ENCODE data around the gene LARP4. TPM values are rescaled to one million over a fixed set of nuclear protein-coding genes. Genes with fewer than 3 reads are reported as not detected.
"Not testable (repeated sequence)": the region's sequence is repeated elsewhere in the genome, so short reads cannot be mapped to it uniquely, and the experiment has no call there.

The LARP4 gene
- total RNA-seq, 4 donors from 2014 or later: 15.2 to 21.7 (median 18.9) TPM

GRCh38 chr12:50520416-50521207 is 119.9 kb downstream of the LARP4 start:
- no peak for TF ChIP-seq POLR2A (IDR thresholded peaks at IDR 0.05)
- TF ChIP-seq, protein P1, sequence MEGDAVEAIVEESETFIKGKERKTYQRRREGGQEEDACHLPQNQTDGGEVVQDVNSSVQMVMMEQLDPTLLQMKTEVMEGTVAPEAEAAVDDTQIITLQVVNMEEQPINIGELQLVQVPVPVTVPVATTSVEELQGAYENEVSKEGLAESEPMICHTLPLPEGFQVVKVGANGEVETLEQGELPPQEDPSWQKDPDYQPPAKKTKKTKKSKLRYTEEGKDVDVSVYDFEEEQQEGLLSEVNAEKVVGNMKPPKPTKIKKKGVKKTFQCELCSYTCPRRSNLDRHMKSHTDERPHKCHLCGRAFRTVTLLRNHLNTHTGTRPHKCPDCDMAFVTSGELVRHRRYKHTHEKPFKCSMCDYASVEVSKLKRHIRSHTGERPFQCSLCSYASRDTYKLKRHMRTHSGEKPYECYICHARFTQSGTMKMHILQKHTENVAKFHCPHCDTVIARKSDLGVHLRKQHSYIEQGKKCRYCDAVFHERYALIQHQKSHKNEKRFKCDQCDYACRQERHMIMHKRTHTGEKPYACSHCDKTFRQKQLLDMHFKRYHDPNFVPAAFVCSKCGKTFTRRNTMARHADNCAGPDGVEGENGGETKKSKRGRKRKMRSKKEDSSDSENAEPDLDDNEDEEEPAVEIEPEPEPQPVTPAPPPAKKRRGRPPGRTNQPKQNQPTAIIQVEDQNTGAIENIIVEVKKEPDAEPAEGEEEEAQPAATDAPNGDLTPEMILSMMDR (IDR thresholded peaks at IDR 0.05): no peak
- intact Hi-C loops (cut with DNase I; ENCODE audit: low total_unique reads): no loop called here
- no peak for DNase-seq (ENCODE audit: low spot score in 2 of 2)

GRCh38 chr12:50521781-50522180 is 121.1 kb downstream of the LARP4 start:
- DNase-seq (ENCODE audit: low spot score in 2 of 2); intact Hi-C loops (cut with DNase I; ENCODE audit: low total_unique reads); H3K4me3 ChIP-seq (ENCODE audit: low read depth, poor library complexity, severe bottlenecking): not testable (repeated sequence)
- 98% methylated on average over 4 of the region's 4 CpGs for WGBS, 2 donors

More at GRCh38 chr12:50520416-50521207, 119.9 kb downstream of the LARP4 start:
- 58 to 64% methylated on average over 8 of the region's 8 CpGs for WGBS, 2 donors
- no peak overlapping the region for H3K4me3 ChIP-seq (ENCODE audit: low read depth, poor library complexity, severe bottlenecking)

DNA sequence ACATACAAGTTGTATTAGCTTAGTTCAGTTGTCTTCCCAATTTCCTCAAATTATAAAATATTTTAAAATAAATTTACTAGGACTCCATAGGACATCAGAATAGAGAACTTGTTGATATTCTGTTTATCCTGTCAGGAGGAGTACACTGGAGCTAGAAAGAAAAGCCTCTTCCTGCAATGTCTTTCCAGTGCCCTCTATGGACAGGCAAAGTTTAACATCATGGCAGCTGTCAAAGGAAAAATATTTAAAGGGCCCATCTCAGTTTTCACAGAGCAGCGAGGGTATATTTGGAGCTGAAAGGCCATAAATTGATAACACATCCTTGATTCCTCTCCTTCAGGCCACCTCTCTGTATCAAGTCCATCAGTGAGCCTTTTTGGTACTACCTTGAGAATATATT is 123.1 kb downstream of the LARP4 start:
- WGBS, 2 donors: 96 to 100% methylated on average over 1 of the region's 1 CpG
- DNase-seq (ENCODE audit: low spot score in 2 of 2): no peak
- TF ChIP-seq, protein P1 (IDR thresholded peaks at IDR 0.05): no peak
- TF ChIP-seq POLR2A (IDR thresholded peaks at IDR 0.05): no peak
- no peak overlapping the region for H3K4me3 ChIP-seq (ENCODE audit: low read depth, poor library complexity, severe bottlenecking)
- intact Hi-C loops (cut with DNase I; ENCODE audit: low total_unique reads): no loop called here

DNA sequence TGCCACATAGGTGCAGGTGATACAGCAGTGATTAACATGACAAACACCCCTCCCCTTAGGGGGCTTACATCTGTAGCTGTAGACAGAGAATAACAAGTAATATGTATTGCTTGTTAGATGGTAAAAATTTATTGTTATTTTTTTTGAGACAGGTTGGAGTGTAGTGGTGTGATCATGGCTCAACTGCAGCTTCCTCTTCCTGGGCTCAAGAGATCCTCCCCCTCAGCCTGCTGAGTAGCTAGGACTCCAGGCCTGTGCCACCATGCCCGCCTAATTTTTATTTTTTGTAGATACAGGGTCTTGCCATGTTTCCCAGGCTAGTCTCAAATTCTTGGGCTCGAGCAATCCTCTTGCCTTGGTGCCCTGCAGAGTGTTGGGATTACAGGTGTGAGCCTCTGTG is 123.9 kb downstream of the LARP4 start:
- no peak for DNase-seq (ENCODE audit: low spot score in 2 of 2)
- intact Hi-C loops (cut with DNase I; ENCODE audit: low total_unique reads): no loop called here
- H3K4me3 ChIP-seq (ENCODE audit: low read depth, poor library complexity, severe bottlenecking): no peak overlapping the region
- TF ChIP-seq, protein P1 (IDR thresholded peaks at IDR 0.05): no peak
- TF ChIP-seq POLR2A (IDR thresholded peaks at IDR 0.05): no peak
- 98 to 100% methylated on average over 2 of the region's 2 CpGs for WGBS, 2 donors

DNA sequence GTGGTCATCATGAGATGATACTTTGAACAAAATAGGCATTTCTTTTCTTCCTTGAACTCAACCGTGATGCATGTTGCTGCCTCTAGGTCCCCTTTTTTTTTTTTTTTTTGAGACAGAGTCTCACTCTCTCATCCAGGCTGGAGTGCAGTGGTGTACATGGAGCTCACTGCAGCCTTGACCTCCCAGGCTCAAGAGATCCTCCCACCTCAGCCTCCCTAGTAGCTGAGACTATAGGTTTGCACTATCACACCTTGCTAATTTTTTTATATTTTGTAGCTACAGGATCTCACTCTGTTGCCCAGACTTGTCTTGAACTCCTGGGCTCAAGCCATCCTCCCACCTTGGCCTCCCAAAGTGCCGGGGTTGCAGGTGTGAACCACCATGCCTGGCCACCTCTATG is 124.7 kb downstream of the LARP4 start:
- no peak for TF ChIP-seq POLR2A (IDR thresholded peaks at IDR 0.05)
- TF ChIP-seq, protein P1 (IDR thresholded peaks at IDR 0.05): no peak
- WGBS, 2 donors: 75 to 92% methylated on average over 2 of the region's 2 CpGs
- intact Hi-C loops (cut with DNase I; ENCODE audit: low total_unique reads): no loop called here
- no peak overlapping the region for H3K4me3 ChIP-seq (ENCODE audit: low read depth, poor library complexity, severe bottlenecking)
- DNase-seq (ENCODE audit: low spot score in 2 of 2): no peak

DNA sequence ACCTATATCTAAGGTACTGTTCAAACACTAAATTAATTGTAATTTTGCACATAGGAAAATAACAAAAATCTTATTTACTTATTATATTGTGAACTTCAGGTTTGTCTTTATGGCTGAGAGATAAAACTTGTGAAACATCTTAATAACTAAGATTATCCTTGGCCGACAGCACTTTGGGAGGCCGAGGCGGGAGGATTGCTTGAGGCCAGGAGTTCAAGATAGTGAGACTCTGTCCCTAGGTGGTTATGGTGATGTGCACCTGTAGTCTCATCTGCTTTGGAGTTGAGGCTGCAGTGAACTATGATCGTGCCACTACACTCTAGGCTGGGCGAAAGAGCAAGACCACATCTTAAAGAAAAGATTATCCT is 126.7 kb downstream of the LARP4 start:
- TF ChIP-seq, protein P1 (IDR thresholded peaks at IDR 0.05): no peak
- DNase-seq (ENCODE audit: low spot score in 2 of 2): no peak
- 97 to 98% methylated on average over 5 of the region's 5 CpGs for WGBS, 2 donors
- H3K4me3 ChIP-seq (ENCODE audit: low read depth, poor library complexity, severe bottlenecking): no peak overlapping the region
- intact Hi-C loops (cut with DNase I; ENCODE audit: low total_unique reads): no loop called here

Data from lower leg skin (tissue), 4 donors.